GM19463 (cell line): Measurements from ENCODE around the gene TGFBI.
A peak's percentile ranks its signal among the peaks of the same experiment; 100 is the strongest.

Experiments
- ATAC-seq: cut with Tn5 transposase; IDR thresholded peaks from one replicate; pipeline ENCODE4 v1.9.1; 2021; ENCODE audit warnings: mild to moderate bottlenecking, moderate library complexity; ENCODE audit not compliant: unreplicated experiment

The TGFBI gene

DNA sequence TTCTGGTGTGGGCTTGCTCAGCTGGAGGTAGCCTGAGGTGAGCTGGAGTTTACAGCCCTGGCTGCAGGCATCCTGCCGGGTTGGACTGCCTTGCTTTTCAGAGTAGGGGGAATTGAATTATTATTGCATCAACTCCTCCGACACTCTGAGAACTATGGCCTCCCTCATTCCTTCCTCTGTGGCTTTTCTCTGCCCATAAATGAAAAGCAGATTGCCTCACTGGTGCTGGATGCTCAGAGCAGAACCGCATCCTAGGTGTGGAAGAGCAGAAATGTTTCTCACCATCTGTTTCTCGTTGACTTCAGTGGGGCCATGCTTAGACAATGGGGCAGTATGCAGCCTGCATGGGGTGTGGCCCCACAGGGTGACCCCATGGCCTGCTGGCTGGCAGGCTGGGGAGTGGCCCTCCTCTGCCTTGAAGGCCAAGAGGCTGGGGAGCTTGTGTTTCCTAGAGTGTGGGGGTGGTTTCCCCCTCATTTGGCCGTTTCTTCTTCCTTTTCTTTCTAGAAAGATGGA lies 27.3 kb upstream of the TGFBI start:
- ATAC-seq, result no peak

DNA sequence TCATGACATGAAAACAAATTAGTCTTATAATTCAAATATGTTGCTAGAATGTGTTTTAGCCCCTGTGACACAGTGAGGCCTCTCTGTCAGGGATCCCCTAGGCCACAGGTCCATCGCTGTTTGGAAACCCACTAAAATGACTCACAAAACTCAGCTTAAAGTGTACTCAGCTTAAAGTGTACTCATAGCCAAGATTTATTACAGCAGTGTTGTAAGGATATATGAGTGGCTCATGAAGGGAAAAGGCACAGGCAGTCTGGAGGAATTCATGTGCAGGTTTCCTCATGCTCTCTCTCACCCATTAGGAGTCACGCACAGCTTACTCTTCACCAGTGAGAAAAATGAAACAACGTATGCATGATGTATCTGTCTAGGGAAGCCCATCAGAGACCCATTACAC lies 24.4 kb upstream of the TGFBI start:
- no peak for ATAC-seq

DNA sequence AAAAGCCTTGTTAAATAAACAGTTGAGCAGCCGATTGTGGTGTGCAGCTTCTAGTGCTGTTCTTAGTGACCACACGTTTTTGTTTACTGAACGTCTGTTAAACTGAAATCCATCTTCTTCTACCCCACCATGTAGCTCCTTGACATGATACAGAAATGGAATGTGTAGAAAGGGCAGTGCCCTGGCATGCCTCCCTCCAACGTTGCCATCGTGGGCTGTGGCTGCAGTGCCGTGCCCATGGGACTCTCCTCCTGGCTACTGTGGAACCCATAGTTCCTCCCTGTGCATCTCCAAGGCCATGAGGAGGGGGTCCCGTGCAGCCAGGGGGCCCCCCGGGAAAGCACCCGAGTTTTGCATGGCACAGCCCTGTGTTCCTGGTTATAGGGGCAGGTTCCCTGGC lies 23.3 kb upstream of the TGFBI start:
- no peak for ATAC-seq

DNA sequence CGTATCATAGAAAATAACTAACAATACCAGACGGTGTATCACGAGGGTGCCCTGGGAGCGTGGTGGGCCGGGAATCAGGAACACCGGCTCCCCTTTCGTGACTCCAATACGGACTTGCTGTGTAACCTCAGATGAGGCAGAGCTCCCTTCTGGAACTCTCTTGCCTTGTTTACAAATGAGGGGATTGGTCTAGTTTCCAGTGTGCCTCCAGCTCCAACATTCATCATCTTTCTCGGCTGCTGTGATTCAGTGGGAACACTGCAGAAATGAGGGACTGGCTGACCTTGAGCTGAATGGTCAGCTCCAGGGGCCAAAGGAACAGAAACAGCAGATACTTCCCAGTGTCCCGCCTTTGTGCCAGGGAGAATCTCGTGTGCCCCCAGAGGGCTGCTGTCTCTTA lies 22.6 kb upstream of the TGFBI start:
- ATAC-seq, result no peak

DNA sequence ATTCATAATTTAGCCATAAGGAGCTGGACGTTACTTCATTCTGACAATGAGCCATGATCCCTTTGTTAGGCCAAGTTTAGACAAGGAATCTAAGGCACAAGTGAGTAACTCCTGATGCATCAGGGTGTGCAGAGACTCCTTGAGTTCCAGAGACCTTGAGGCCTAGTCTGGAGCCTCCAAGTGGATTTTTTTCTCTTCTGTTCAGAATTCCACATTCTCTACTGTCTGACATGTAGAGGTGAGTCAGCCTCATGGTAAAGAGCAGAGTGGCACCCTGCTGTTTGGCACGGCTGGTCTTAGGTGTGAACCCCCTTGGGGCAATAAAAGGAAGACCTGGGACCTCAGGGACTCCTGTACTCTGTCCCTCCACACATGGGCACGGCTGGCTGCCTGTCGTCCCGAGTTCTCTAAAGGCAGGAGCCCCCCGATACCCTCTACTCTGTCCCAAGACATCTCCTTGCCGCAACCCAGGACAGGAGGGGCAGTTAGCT lies 22.0 kb upstream of the TGFBI start:
- ATAC-seq, result no peak

DNA sequence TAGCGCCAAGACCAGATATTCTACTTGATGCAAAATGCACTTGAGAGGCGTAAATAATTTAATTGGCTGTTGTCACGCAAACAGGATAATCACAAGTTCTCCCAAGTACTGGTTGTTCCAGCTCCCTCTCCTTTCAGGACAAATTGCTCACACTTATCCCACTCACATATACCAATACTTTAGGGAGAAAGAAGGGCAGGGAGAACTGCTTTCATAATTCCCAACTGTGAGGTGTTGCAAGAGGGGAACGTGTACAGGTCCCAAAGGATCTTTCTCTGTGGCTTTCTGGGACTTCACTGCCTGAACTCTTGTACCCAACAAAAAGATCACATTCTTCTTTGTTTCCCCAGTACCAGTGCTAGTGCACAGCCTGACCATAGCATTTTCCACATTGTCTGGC lies 21.5 kb upstream of the TGFBI start:
- ATAC-seq, result no peak

DNA sequence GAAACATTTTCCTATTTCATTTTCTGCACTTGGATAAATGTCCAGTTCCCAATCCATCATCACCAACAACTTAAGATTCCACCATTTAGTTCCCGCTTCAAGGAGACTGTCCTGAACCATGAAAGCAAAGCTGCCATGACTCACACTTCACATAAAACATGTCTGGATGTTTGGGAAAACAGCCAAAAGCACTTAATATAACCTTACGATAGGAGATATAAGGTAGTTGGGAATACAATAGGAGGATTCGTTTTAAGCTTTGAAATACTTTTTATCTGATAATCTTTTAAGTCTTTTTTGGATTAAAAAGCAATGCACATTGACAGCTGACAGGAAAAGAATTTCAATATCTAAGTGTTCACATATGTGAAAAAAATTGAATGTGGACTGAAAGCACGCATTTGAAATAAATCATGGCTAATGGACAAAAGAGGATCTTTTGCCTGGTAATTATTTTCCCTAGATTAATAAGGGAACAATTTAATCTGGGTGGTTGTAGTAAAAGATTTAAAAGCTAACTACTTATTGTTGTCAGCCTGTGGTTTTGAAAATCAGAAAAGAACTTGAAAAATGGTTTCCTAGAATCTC lies 17.3 kb upstream of the TGFBI start:
- no peak for ATAC-seq

DNA sequence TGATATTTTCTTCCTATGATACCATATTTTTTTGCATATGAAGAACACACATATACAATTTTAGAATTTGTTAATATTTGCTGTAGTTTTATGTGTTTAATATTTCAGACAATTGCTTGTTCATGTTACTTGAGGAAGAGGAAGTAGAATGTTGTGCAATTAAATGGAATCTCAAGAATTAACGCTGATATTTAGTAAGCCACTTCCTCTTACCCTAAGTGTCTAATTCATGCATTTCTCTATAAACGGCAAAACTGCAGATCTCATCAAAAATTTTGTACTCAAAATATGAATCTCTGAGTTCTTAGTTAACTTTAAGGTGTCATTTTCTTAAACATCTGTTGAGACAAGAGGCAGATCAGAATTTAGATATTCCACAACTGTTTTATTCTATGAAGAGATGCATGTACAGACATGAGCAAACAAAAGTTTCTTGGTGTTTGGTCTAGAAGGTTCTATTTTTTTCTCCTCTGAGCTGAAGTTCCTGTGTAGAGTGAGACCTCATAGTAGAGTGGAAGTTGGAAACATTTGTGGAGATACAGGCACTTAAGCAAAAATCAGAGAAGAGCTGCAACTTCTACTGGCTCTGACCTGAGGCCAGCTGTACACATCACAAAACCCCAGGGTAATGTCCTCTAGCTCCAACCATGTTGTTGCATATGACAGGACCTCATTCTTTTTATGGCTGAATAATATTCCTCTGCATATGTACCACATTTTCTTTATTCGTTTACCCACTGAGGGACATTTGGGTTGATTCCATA lies 16.6 kb upstream of the TGFBI start:
- ATAC-seq, result no peak

DNA sequence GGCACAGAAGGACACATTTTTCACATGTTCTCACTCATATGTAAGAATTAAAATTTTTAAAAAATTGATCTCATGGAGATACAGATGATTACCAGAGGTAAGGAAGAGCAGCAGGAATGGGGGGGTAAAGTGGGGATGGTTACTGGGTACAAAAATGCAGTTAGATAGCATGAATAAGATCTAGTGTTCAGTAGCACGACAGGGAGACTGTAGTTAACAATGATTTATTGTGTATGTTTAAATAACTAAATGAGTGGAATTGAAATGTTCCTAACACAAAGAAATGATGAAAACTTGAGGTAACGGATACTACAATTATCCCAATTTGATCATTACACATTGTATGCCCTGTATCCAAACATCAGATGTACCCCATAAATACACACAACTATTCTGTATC lies 15.2 kb upstream of the TGFBI start:
- no peak for ATAC-seq

DNA sequence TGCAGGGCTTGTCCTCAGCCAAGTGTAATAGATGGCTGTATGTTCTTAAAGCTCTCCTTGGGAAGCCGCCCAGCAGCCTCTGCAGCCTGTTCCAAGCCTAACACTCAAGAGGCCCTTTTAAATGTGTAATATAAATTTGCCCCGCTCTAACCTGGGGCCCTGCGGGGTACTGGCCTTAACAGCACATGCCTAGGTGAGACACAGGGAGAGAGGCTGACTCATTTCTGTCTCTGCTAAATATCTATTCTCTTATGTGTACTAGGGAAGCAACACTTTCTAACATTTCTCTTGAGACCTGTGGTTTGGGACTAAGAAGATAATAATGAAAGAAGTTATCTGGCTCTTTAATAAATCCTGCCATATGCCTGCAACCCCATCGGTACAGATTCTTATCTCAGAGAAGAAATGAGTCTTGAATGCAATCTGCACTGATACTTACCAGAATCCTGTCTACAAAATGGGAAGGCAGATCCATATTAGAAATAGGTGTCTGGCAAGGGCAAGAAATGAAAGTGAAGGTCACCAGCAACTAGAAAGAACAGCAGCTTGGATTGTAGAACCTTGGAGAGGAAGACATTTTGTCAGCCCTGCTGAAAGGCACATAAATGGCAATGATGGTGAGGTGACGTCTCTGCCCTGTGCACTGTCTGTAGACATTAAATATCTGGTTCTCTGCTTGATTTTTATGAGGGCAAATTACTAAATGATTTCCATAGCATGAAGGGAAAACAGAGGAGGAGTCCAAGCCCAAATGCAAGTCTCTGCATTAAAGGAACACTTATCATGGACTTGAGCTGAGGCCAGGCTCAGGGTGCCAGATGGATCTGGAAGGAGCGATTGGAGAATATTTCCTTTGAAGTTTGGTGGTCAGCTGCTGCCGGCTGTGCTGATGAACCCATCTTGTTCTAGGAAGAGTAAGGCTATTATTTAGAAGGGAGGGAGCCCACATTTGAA lies 14.5 kb upstream of the TGFBI start:
- peak; percentile 91 for ATAC-seq

DNA sequence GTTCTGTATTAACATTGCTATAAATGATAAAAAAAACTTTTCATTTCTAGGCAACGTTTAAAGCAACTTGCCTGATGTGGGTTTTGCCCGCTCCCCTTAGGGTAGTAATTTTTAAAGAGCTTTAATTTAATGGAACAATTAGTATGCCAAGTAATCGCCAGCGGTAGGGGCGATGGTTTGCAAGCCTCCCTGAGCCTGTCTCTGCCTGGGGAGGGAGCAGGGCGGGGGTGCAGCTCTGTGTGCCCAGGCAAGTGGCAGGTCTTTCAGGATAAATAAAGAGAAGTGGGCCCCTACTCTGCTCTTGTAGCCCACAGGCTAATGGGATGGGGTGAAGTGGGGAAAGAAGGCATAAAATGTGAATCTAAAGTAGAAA lies 13.8 kb upstream of the TGFBI start:
- ATAC-seq, result no peak

DNA sequence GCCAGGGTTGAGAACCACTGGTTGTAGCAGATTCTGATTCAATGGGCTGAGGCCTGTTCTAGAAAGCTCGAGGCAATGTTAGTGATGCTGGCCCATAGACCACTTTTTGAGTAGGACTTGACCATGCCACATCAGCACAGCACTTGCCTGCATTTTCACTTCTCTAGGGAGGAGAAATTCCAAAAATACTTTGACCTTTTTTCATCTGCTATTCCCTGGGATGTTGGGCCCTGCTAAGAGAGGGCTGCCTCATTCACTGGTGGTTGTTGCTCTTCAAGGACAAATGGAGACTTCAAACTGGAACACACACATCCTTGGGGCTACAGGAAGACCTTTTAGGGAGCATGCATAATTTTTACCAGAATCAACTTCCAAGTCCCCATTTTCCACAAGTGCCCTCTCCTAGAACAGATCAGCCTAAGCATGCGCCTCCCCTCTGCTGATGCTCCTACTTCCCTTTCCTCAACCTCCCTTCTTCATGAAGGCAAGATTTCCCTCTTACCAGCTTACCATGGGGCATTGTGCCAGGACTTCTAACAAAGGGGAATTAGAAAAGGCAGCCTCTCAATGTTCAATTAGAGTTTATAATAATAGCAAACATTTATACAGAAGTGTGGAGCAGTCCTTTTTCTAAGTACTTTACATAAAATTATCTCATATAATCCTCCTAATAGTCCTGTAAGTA lies 12.7 kb upstream of the TGFBI start:
- no peak for ATAC-seq

DNA sequence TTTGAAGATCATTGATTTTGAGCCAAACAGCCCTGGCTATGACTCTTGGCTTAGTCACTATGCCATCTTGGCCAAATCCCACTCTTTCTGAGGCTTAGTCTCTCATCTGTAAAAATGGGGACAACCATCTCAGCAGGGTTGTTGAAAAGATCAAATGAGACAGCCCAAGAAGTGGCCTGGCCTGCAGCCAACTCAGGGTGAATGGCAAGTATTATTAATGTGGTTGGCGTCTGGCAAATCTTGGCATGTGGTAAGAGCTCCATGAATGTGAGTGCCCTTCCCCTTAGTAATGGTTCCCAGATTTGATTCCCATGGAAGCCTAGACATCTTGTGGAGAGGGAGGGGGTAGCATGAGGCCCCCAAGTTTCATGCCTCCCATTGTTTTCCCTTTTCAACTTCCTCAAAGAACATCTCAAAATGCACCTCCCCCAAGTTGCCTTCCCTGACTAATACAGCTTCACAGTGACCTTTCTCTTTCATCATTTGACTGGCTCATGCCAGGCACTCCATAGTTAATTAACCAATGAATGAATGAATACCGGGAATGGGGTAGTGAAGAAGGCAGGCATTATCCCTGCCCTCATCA lies 11.8 kb upstream of the TGFBI start:
- ATAC-seq, result no peak

DNA sequence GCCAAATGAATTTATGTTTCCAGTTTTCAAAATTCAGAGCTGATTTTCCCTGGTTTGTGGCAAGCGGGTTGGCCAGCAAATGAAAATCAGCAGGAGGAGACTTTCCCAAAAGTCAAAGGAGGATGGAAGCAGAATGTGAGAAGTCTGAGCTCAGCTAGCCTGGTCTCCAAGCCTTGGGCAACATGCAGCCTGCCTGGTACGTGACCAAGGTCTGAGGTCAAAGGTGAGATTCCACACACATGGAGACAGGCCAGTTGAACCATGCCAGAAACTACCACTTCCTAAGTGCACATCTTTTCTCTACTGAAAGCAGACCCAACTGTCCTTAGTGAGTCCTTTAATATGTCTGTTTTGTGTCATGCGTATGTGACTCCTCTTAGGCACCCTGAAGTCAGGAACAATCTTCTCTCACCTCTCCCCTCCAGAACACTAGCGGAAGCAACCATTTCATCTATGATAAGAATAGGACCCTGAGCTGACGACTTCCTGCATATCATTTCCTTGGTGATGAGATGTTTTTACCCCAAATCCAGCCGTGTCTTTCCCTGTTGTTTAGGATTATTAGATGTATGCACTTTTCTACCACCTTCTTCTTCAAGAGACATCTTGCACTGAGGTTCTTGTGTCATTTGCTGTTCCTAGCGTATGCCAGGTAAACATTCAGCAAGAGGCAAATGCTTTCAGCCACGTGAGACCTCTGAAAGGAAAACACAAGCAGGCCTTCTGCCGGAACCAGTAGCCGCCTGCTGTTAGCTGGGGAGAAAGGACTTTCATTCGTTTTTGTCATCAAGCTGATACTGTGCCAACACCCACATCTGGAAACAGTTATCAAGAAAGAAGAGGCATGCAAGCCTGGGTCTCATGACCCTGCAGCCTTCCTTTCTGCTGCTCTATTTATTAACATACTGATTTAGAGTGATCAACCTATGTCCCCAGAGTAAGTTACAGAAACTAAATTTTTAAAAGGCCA lies 9.7 kb upstream of the TGFBI start:
- no peak for ATAC-seq

DNA sequence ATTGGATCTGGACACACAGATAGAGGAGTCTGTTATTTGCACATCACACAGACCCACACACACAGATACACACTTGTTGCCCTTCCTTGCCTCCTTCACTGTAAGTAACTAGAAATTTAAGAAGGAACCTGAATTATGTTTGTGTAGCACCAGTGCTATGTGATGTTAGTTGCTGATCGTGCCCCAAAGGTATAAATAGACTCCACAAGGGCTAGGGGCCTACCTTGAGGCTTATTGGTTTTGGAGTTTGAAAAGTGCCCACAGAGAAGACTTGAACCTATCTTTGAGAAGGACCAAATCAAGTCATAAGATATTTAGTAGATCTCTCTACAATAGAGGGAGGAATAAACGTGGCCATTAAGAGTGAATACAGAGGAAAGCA lies 8.8 kb upstream of the TGFBI start:
- ATAC-seq, result no peak

DNA sequence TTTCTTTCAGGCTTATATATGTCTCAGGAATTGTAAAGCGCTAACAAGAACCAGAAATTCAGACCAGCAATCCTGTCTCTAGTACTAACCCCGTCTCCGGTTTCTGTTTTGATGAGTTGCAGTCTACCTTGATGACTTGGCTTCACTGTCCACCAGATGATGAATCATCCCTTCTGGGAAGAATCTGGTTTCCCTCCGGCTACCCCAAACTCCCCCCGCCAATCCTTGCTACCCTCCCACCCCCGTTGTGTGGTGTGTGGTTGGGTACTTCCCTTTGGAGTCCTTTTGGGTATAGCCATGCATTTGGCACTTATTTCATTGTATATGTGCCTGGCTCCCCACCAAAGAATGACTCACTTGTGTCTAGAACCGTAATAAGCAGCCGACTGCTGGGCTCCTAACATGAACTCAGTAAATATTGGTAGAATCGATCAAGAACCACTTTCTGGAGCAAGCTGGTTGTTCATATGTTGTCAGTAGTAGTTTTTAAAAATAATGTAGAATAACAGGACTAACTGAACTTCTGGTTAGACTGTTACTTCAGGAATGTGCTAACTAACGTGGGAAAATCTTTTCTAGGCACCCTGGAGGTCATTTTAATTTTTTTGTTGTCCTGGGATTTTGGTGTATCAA lies 8.3 kb upstream of the TGFBI start:
- ATAC-seq, result peak; percentile 76

DNA sequence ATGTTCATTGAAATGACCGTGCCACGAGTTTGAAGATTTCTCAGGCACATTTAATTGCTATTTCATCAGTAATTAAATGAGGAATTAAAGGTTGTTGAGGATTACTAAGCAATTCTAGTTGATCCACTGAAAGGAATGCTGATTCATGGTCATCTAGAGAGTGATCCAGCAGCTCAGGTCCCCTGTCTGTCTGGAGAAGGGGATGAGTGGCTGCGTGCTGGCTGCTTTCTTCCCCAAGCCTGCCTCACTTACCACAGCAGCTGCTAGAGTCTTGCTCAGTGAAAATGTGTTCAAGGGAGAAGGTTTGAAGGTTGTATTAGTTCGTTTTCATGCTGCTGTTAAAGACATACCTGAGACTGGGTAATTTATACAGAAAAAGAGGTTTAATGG lies 7.8 kb upstream of the TGFBI start:
- no peak for ATAC-seq

DNA sequence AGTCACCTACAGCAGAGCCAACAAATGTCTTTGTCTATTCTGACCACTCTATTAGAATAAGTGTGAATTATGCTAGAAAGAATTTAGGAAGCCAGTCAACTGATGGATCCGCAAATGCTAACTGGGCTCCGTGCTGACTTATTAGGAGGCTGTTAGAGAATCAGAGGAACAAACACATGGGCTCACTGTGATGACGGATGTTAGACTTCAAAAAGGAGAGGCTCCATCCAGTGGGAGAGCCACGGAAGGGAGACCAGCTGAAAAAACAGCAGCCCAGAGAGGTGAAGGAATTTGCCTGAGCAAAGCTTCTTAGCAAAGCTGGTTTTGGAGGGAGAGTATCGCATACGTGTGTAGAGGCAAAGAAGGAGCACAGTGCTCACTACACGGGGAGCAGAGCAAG lies 5.8 kb upstream of the TGFBI start:
- no peak for ATAC-seq

DNA sequence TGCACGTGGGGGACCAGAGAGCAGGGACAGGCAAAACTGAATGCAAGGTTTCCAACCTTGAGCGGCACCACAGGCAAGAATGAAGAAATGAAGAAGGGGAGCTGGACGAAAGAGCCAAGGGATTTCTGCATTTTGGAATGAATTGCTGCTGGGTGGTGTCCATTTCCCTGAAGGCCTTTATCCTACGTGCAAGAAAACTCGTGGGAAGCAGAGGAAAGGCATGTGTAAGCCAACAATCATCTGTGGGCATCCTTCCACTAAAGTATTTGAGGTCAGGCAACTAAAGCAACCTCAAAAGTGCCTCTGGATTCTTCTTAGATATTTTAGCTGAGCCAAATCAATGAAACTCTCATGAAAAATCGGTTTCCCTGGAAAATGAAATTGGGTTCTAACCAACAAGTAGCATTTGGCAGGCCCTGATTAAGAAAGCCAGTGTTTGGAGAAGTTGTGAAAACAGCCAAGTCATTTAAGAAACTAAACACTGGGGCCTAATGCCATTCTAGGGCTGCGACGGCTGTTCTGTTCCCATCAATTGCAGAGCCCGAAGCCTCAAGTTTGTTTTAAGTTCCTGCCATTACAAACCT lies 4.7 kb upstream of the TGFBI start:
- ATAC-seq, result no peak
